Fibroblast of lung (primary cell): ENCODE data around the gene ABCA9. TPM values are rescaled to one million over a fixed set of nuclear protein-coding genes. Genes with fewer than 3 reads are reported as not detected.

Source experiments
- DNase-seq, 2 donors: peaks; one replicate each; pipeline versions ENCODE4 v3.0.0 to v3.0.0-alpha.2; 2010; ENCODE audit warnings: low read depth in 2 of 2
- H2AFZ ChIP-seq: 2 replicates; pipeline ENCODE4 v1.5.1; 2012; ENCODE audit warnings: low read length, control low read depth, inconsistent platforms
- H3K27ac ChIP-seq: 2 replicates; pipeline ENCODE4 v1.5.1; 2011; ENCODE audit warnings: low read length, control low read depth; ENCODE audit not compliant: insufficient read depth
- H3K27me3 ChIP-seq: 2 replicates; pipeline ENCODE4 v1.5.1; 2011; ENCODE audit warnings: mild to moderate bottlenecking, low read length; ENCODE audit not compliant: control insufficient read depth, insufficient read depth
- H3K36me3 ChIP-seq: 2 replicates; pipeline ENCODE4 v1.5.1; 2011; ENCODE audit warnings: low read length; ENCODE audit not compliant: control insufficient read depth, insufficient read depth
- H3K4me1 ChIP-seq: 2 replicates; pipeline ENCODE4 v1.5.1; 2011; ENCODE audit warnings: low read length; ENCODE audit not compliant: control insufficient read depth, insufficient read depth; ENCODE audit errors: extremely low read depth
- H3K4me2 ChIP-seq: 2 replicates; pipeline ENCODE4 v1.5.1; 2011; ENCODE audit warnings: low read length, control low read depth; ENCODE audit not compliant: insufficient read depth; ENCODE audit errors: extremely low read depth
- H3K4me3 ChIP-seq, 4 experiments: fragments of 200-600 bp in 1 of 4; sonication (generic) in 1 of 4; replicated peaks in 1 of 4; 2 replicates each; pipeline ENCODE4 v1.5.1; 2011 to 2016; ENCODE audit warnings: low read length in 4 of 4, low read depth in 3 of 4, mild to moderate bottlenecking in 3 of 4, control low read depth in 2 of 4, inconsistent platforms in 1 of 4, mixed read lengths in 1 of 4; ENCODE audit not compliant: insufficient read depth in 1 of 4; ENCODE audit errors: control extremely low read depth in 1 of 4
- H3K79me2 ChIP-seq: 2 replicates; pipeline ENCODE4 v1.5.1; 2012; ENCODE audit warnings: mild to moderate bottlenecking, low read length, inconsistent platforms; ENCODE audit not compliant: control insufficient read depth, insufficient read depth
- H3K9ac ChIP-seq: 2 replicates; pipeline ENCODE4 v1.5.1; 2011; ENCODE audit warnings: mild to moderate bottlenecking, low read length, control low read depth; ENCODE audit not compliant: insufficient read depth
- H3K9me3 ChIP-seq: 2 replicates; pipeline ENCODE4 v1.5.1; 2012; ENCODE audit warnings: low read depth, low read length; ENCODE audit not compliant: control insufficient read depth, insufficient read depth
- H4K20me1 ChIP-seq: 2 replicates; pipeline ENCODE4 v1.5.1; 2011; ENCODE audit warnings: low read length; ENCODE audit not compliant: control insufficient read depth, insufficient read depth; ENCODE audit errors: extremely low read depth
- CTCF ChIP-seq, 2 donors: IDR thresholded peaks in 1 of 2; conservative IDR thresholded peaks in 1 of 2; 1 replicate in 1 of 2; 2 replicates in 1 of 2; pipeline ENCODE4 v1.5.1; 2011 to 2012; ENCODE audit warnings: low read length in 2 of 2, control low read depth in 1 of 2, inconsistent platforms in 1 of 2, low read depth in 1 of 2, mild to moderate bottlenecking in 1 of 2
- EZH2 ChIP-seq: IDR thresholded peaks from 2 replicates; pipeline ENCODE4 v1.5.1; 2012; ENCODE audit warnings: low read length, control low read depth, mild to moderate bottlenecking; ENCODE audit errors: missing control alignments
- polyA plus RNA-seq, 2 donors: library from polyadenylated mRNA; depleted of rRNA in 1 of 2; stranded (reverse) in 1 of 2; unstranded in 1 of 2; fragments of >200 nt; gene quantifications; 2 replicates each; pipeline ENCODE4 v1.2.1, GENCODE V29; 2011 to 2012; ENCODE audit warnings: missing spikeins in 1 of 2
- total RNA-seq: library from RNA; depleted of rRNA; stranded (reverse); fragments of >200 nt; gene quantifications from 2 replicates; pipeline ENCODE4 v1.2.1, GENCODE V29; 2014

Gene ABCA9
- total and polyA plus RNA-seq, 2 donors (not counting 1 experiment from before 2014, with no cell fraction given) = 1.6 to 3.1 TPM

GRCh38 chr17:69066482-69066881 is 5.8 kb upstream of the ABCA9 start:
- DNase-seq = no peak

DNA sequence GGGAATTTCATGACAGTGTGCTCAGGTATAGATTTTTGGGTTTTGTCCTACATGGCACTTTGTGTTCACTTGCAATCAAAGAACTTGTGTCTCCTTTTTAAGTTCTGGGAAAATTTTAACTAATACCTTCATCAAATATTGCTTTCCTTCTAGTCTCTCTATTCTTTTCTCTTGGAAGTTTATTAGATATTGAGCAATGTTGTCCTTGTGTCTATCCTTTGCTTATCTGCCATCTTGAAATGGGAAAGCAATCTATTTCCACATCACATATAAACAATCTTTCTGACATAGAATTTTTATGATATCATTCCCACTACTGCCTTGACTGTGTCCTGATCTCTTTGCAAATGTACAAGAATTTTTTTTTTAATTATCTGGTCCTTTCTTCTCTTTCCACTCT is 4.4 kb upstream of the ABCA9 start:
- H3K79me2 ChIP-seq = no peaks in the 10 kb centered on the region
- no peak for DNase-seq
- H3K36me3 ChIP-seq = no peaks in the 10 kb centered on the region
- H3K4me2 ChIP-seq = no peak overlapping the region
- no peak overlapping the region for H2AFZ ChIP-seq
- H3K4me1 ChIP-seq = no peaks in the 10 kb centered on the region
- no peak overlapping the region for H3K9ac ChIP-seq
- no peak overlapping the region for H3K4me3 ChIP-seq
- H3K9me3 ChIP-seq = no peaks in the 10 kb centered on the region
- no peaks in the 10 kb centered on the region for H4K20me1 ChIP-seq
- no peak overlapping the region for H3K27ac ChIP-seq
- H3K27me3 ChIP-seq = no peaks in the 10 kb centered on the region
- TF ChIP-seq CTCF (conservative IDR thresholded peaks at IDR 0.05 in 1 of 2, IDR thresholded peaks at IDR 0.05 in 1 of 2; ENCODE audit: low read depth in 1 of 2, low read length in 2 of 2) = no peak
- no peak for TF ChIP-seq EZH2

More at GRCh38 chr17:69066482-69066881, 5.8 kb upstream of the ABCA9 start:
- H3K4me2 ChIP-seq = no peak overlapping the region
- no peak overlapping the region for H3K9ac ChIP-seq
- no peaks in the 10 kb centered on the region for H3K4me1 ChIP-seq
- no peak overlapping the region for H3K4me3 ChIP-seq
- H3K27me3 ChIP-seq = no peaks in the 10 kb centered on the region
- no peak for TF ChIP-seq EZH2
- no peak for TF ChIP-seq CTCF (conservative IDR thresholded peaks at IDR 0.05 in 1 of 2, IDR thresholded peaks at IDR 0.05 in 1 of 2; ENCODE audit: low read depth in 1 of 2, low read length in 2 of 2)
- H4K20me1 ChIP-seq = no peaks in the 10 kb centered on the region
- no peaks in the 10 kb centered on the region for H3K9me3 ChIP-seq
- no peak overlapping the region for H2AFZ ChIP-seq
- no peaks in the 10 kb centered on the region for H3K79me2 ChIP-seq
- H3K27ac ChIP-seq = no peak overlapping the region
- H3K36me3 ChIP-seq = no peaks in the 10 kb centered on the region

DNA sequence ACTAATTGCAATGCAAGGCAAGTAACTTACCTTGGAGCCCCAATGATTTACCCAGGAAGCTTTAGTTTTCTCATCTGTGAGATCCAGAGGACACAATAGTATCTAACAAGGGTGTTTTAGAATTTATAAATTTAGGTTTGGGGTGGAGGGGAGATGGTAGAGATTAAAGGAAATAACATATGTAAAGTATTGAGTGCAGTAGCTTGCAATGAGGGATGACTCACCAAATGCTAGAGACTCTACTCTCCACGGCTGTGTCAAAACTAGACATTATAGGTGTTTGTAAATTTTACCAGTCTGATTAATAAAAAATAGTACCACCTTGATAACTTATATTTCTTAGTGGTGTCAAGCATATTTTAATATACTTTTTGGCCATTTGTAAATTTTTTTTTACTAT is 3.7 kb upstream of the ABCA9 start:
- no peak overlapping the region for H3K4me3 ChIP-seq
- DNase-seq = no peak
- H2AFZ ChIP-seq = no peak overlapping the region
- H3K27me3 ChIP-seq = no peaks in the 10 kb centered on the region
- H3K4me2 ChIP-seq = no peak overlapping the region
- H4K20me1 ChIP-seq = no peaks in the 10 kb centered on the region
- H3K4me1 ChIP-seq = no peaks in the 10 kb centered on the region
- no peak overlapping the region for H3K27ac ChIP-seq
- TF ChIP-seq CTCF (conservative IDR thresholded peaks at IDR 0.05 in 1 of 2, IDR thresholded peaks at IDR 0.05 in 1 of 2; ENCODE audit: low read depth in 1 of 2, low read length in 2 of 2) (no peak), EZH2 (no peak)
- H3K9me3 ChIP-seq = no peaks in the 10 kb centered on the region
- no peaks in the 10 kb centered on the region for H3K36me3 ChIP-seq
- no peaks in the 10 kb centered on the region for H3K79me2 ChIP-seq
- no peak overlapping the region for H3K9ac ChIP-seq
